ENCODE data around the gene RNF126.

DNA sequence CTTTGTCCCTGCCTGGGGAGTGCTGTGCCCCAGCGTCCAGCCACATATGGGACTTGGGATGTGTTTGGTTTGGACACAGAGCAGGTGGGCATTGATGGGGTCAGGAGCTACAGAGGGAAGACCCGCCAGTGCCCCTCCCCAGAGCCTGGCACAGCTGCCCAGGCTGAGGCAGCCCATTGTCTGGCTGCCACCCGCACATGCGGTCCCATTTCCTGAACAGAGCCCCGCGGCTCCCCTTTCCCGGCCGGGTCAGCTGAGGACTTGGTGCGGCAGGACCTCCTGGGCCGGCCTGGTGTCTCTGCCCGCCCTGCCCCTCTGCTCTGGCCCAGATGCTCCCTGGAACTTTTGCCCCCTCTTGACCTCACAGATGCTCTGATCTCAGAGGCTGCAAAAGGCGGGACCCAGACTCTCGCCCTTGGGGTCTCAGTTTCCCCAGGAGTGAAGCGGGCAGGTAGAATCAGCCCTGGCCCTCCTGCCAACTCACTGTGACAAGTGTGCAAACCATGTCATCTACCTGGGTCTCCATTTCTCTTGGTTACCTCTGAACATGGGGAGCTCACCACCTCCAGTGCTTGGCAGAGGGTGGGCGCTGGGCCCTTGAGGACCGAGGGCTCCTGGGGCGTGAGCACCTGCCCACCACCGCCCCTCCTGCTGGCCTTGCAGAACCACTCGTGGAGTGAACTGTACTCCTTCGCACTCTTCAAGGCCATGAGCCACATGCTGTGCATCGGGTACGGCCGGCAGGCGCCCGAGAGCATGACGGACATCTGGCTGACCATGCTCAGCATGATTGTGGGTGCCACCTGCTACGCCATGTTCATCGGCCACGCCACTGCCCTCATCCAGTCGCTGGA lies 55.5 kb downstream of the RNF126 start:
- no peak for TF ChIP-seq EZH2phosphoT487 (IDR thresholded peaks at IDR 0.05; ENCODE audit: low read depth)
- TF ChIP-seq, protein P1, sequence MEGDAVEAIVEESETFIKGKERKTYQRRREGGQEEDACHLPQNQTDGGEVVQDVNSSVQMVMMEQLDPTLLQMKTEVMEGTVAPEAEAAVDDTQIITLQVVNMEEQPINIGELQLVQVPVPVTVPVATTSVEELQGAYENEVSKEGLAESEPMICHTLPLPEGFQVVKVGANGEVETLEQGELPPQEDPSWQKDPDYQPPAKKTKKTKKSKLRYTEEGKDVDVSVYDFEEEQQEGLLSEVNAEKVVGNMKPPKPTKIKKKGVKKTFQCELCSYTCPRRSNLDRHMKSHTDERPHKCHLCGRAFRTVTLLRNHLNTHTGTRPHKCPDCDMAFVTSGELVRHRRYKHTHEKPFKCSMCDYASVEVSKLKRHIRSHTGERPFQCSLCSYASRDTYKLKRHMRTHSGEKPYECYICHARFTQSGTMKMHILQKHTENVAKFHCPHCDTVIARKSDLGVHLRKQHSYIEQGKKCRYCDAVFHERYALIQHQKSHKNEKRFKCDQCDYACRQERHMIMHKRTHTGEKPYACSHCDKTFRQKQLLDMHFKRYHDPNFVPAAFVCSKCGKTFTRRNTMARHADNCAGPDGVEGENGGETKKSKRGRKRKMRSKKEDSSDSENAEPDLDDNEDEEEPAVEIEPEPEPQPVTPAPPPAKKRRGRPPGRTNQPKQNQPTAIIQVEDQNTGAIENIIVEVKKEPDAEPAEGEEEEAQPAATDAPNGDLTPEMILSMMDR (IDR thresholded peaks at IDR 0.05; ENCODE audit: low read depth, low read length), result no peak
